Measurements from ENCODE around the gene SPTAN1.

DNA sequence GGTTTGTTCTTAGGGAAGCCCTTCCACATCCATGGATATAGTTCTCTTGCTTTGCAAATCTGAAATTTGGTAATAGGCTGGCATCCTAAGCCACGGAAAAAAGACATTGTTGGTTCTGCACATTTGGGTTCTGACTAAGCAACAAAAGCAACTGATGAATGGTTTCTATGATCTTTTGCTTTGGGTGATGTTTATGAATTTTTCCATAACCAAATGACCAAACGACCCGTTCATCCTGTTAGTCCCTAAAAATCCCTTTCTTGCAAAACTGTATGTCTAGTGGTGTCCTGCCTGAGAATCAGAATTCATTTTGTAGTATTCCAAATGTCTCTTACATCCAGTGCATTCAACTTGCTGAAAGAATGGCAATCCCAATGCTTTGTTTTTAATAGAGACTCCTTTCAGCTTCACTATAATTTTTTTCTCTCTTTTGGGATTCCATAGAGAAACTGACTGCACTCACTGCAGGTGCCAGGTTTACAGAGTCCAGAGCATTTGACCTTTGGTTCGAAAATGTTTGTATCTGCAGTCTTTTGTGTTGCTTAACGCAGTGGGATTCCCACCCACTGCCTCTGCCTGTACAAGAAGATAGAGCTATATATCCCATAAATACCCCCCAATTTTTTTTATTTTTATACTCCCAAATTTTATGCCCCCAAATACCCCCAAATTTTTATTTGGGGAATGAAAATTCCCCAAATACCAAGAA lies 4.7 kb downstream of the SPTAN1 start:
- no peak for TF ChIP-seq POLR2A (IDR thresholded peaks at IDR 0.05; ENCODE audit: low read depth, low read length)
- TF ChIP-seq TAF1 (IDR thresholded peaks at IDR 0.05; ENCODE audit: borderline replicate concordance, low read depth, low read length) = no peak

Measured in GM12892 (cell line).